IMR-90 (cell line): ENCODE results near the gene NTM. TPM values are rescaled to one million over a fixed set of nuclear protein-coding genes. Genes with fewer than 3 reads are reported as not detected.

ENCODE experiments used
- ATAC-seq: fragments of 200-7000 bp; cut with Tn5 transposase; 2 replicates; pipeline ENCODE4 v1.9.1; 2020; ENCODE audit warnings: low read depth, mild to moderate bottlenecking, moderate library complexity
- BruUV-seq: library from RNA; stranded (reverse); fragments of 400-500 nt; replicated peaks from 2 replicates; lab custom pipeline; 2021; lab: Mats Ljungman, UMichigan
- CTCF ChIA-PET: fragments of 300-600 bp; formaldehyde crosslinking; extraction: SDS; loops from one replicate; lab custom pipeline; 2021; ENCODE audit warnings: antibody characterized with exemption; lab: Yijun Ruan, JAX
- POLR2A ChIA-PET: fragments of 300-600 bp; sonication (Branson Sonifier 250); formaldehyde crosslinking; loops from one replicate; lab custom pipeline; 2022; ENCODE audit warnings: antibody characterized with exemption; ENCODE audit not compliant: unreplicated experiment; lab: Charles Lee
- DNase-seq: peaks from one replicate; pipeline ENCODE4 v3.0.0; 2013
- H2AFZ ChIP-seq: replicated peaks from 2 replicates; pipeline ENCODE3; 2013; ENCODE audit warnings: low read length, mild to moderate bottlenecking; ENCODE audit not compliant: poor library complexity
- H2AK5ac ChIP-seq: 2 replicates; pipeline ENCODE4 v1.6.1; 2013; ENCODE audit warnings: low read depth, low read length, inconsistent platforms
- H2AK9ac ChIP-seq: replicated peaks from 2 replicates; pipeline ENCODE3; 2013; ENCODE audit warnings: mild to moderate bottlenecking, low read depth, low read length, moderate library complexity; ENCODE audit not compliant: poor library complexity
- H2BK120ac ChIP-seq: 2 replicates; pipeline ENCODE4 v1.6.1; 2013; ENCODE audit warnings: low read depth, low read length, inconsistent platforms
- H2BK15ac ChIP-seq: 3 replicates; pipeline ENCODE4 v1.6.1; 2013; ENCODE audit warnings: low read depth, low read length, inconsistent platforms
- H2BK20ac ChIP-seq: 2 replicates; pipeline ENCODE4 v1.6.1; 2013; ENCODE audit warnings: low read depth, mild to moderate bottlenecking, inconsistent platforms, low read length, moderate library complexity
- H2BK5ac ChIP-seq: 2 replicates; pipeline ENCODE4 v1.6.1; 2013; ENCODE audit warnings: mild to moderate bottlenecking, low read depth, low read length, inconsistent platforms; ENCODE audit not compliant: poor library complexity, severe bottlenecking
- H3K14ac ChIP-seq: replicated peaks from 2 replicates; pipeline ENCODE4 v1.6.1; 2013; ENCODE audit warnings: low read depth, low read length, inconsistent platforms
- H3K18ac ChIP-seq: 2 replicates; pipeline ENCODE4 v1.6.1; 2013; ENCODE audit warnings: low read depth, low read length, control low read depth
- H3K23ac ChIP-seq: 2 replicates; pipeline ENCODE4 v1.6.1; 2013; ENCODE audit warnings: low read depth, low read length, inconsistent platforms
- H3K27ac ChIP-seq: 2 replicates; pipeline ENCODE4 v1.5.1; 2013; ENCODE audit warnings: mild to moderate bottlenecking, control low read depth, low read length; ENCODE audit not compliant: insufficient read depth
- H3K27me3 ChIP-seq: 2 replicates; pipeline ENCODE4 v1.6.1; 2013; ENCODE audit warnings: low read length; ENCODE audit not compliant: control insufficient read depth, insufficient read depth
- H3K36me3 ChIP-seq: 2 replicates; pipeline ENCODE4 v1.6.1; 2013; ENCODE audit warnings: low read length, mixed read lengths; ENCODE audit not compliant: control insufficient read depth, insufficient read depth
- H3K4ac ChIP-seq: 2 replicates; pipeline ENCODE4 v1.6.1; 2013; ENCODE audit warnings: low read depth, low read length, inconsistent platforms
- H3K4me1 ChIP-seq: 2 replicates; pipeline ENCODE4 v1.6.1; 2013; ENCODE audit warnings: low read length, mixed read lengths; ENCODE audit not compliant: control insufficient read depth, insufficient read depth
- H3K4me2 ChIP-seq: 2 replicates; pipeline ENCODE4 v1.6.1; 2013; ENCODE audit warnings: low read depth, mild to moderate bottlenecking, control low read depth, low read length, moderate library complexity
- H3K4me3 ChIP-seq: 2 replicates; pipeline ENCODE4 v1.5.1; 2013; ENCODE audit warnings: low read depth, mild to moderate bottlenecking, control low read depth, low read length, moderate library complexity; ENCODE audit not compliant: insufficient read depth
- H3K56ac ChIP-seq: 2 replicates; pipeline ENCODE4 v1.6.1; 2013; ENCODE audit warnings: low read length, inconsistent platforms; ENCODE audit not compliant: insufficient read depth; ENCODE audit errors: extremely low read depth
- H3K79me1 ChIP-seq, 2 experiments: 2 replicates each; pipeline ENCODE4 v1.6.1; 2013; ENCODE audit warnings: low read length in 2 of 2, inconsistent platforms in 1 of 2, low read depth in 1 of 2
- H3K9ac ChIP-seq: 2 replicates; pipeline ENCODE4 v1.6.1; 2013; ENCODE audit warnings: low read depth, low read length, control low read depth
- H3K9me1 ChIP-seq: 2 replicates; pipeline ENCODE4 v1.6.1; 2013; ENCODE audit warnings: low read length, inconsistent platforms; ENCODE audit not compliant: insufficient read depth
- H3K9me3 ChIP-seq: 2 replicates; pipeline ENCODE4 v1.6.1; 2013; ENCODE audit warnings: low read length; ENCODE audit not compliant: control insufficient read depth, insufficient read depth
- H4K20me1 ChIP-seq: 2 replicates; pipeline ENCODE4 v1.6.1; 2013; ENCODE audit warnings: low read length, inconsistent platforms; ENCODE audit not compliant: insufficient read depth
- H4K5ac ChIP-seq: 2 replicates; pipeline ENCODE4 v1.6.1; 2013; ENCODE audit warnings: mild to moderate bottlenecking, low read depth, low read length, control low read depth
- H4K8ac ChIP-seq, 2 experiments: 2 replicates each; pipeline ENCODE4 v1.6.1; 2013; ENCODE audit warnings: low read depth in 2 of 2, low read length in 2 of 2, control low read depth in 1 of 2, inconsistent platforms in 1 of 2
- H4K91ac ChIP-seq: 2 replicates; pipeline ENCODE4 v1.6.1; 2013; ENCODE audit warnings: low read depth, low read length, inconsistent platforms; ENCODE audit not compliant: insufficient read depth
- BHLHE40 ChIP-seq: fragments of 150-350 bp; IDR thresholded peaks from 2 replicates; pipeline ENCODE4 v1.6.1; 2016; ENCODE audit warnings: mild to moderate bottlenecking, low read depth, low read length
- CHD1 ChIP-seq: IDR thresholded peaks from 2 replicates; pipeline ENCODE4 v1.6.1; 2012; ENCODE audit warnings: low read depth, low read length, improper control_type of control experiment
- CTCF ChIP-seq: conservative IDR thresholded peaks from 2 replicates; pipeline ENCODE4 v1.5.1; 2012; ENCODE audit warnings: mild to moderate bottlenecking, low read depth, low read length, improper control_type of control experiment
- WGBS, 2 experiments: methylation state at CpG; one replicate each; pipeline versions ENCODE4 v1.1.5 to v1.1.7; 2013; ENCODE audit warnings: missing lambda C conversion rate in 2 of 2; ENCODE audit not compliant: insufficient read length in 1 of 2; ENCODE audit errors: extremely low coverage in 2 of 2; 5-methylcytosine and 5-hydroxymethylcytosine counted together
- dilution Hi-C: fragments of 300-500 bp; cut with HindIII; formaldehyde crosslinking; loops from one replicate; pipeline ENCODE4 v1.14.3; 2018; ENCODE audit warnings: low sequenced_read_pairs; ENCODE audit not compliant: unreplicated experiment
- in situ Hi-C: fragments of 300-500 bp; cut with MboI; formaldehyde crosslinking; loops from 3 replicates; pipeline ENCODE4 v1.14.3; 2019; ENCODE audit warnings: low sequenced_read_pairs, inconsistent platforms, mixed read lengths
- intact Hi-C: fragments of 100-400 bp; cut with micrococcal nuclease; formaldehyde crosslinking; loops from 2 replicates; pipeline ENCODE4 v1.10.0; 2022
- polyA plus RNA-seq, 3 experiments: library from polyadenylated mRNA; depleted of rRNA; stranded (reverse); fragments of >200 nt; gene quantifications; 2 replicates each; pipeline ENCODE4 v1.2.3, GENCODE V29; 2012; ENCODE audit warnings: low replicate concordance in 1 of 3
- total RNA-seq: library from RNA; depleted of rRNA; stranded (reverse); fragments of >200 nt; gene quantifications from 2 replicates; pipeline ENCODE4 v1.2.3, GENCODE V29; 2012

NTM gene
- total and polyA plus RNA-seq, 2 of the 4 experiments (the other 2 are of a cell fraction) = 19.5 to 25.5 TPM

GRCh38 chr11:131488238-131488637 lies 117.8 kb downstream of the NTM start:
- no peak overlapping the region for H3K4me3 ChIP-seq
- no peak overlapping the region for H3K4me2 ChIP-seq
- H4K5ac ChIP-seq = no peak overlapping the region
- H2AK5ac ChIP-seq = no peak overlapping the region
- dilution Hi-C loops = no loop called here
- ChIA-PET POLR2A (no interaction called here), CTCF (no interaction called here)
- no peaks in the 10 kb centered on the region; the same call in 1 of the 2 replicates for H3K27me3 ChIP-seq
- intact Hi-C loops = no loop called here
- no peaks in the 10 kb centered on the region for H4K20me1 ChIP-seq
- H3K14ac ChIP-seq = no peak overlapping the region
- H2AFZ ChIP-seq = no peak overlapping the region
- no peak overlapping the region for H3K4ac ChIP-seq
- no TSS peak for BruUV-seq
- ATAC-seq (no peak), DNase-seq (no peak)
- no peaks in the 10 kb centered on the region for H3K9me1 ChIP-seq
- no peak overlapping the region for H3K9ac ChIP-seq
- H4K91ac ChIP-seq = no peak overlapping the region
- no peaks in the 10 kb centered on the region for H3K9me3 ChIP-seq
- no peaks in the 10 kb centered on the region for H3K36me3 ChIP-seq
- H3K23ac ChIP-seq = no peak overlapping the region
- H2BK120ac ChIP-seq = no peak overlapping the region
- no peaks in the 10 kb centered on the region for H3K79me1 ChIP-seq
- in situ Hi-C loops = no loop called here
- H2AK9ac ChIP-seq = no peak overlapping the region
- no peak overlapping the region for H3K56ac ChIP-seq
- TF ChIP-seq BHLHE40 = no peak
- no peak for TF ChIP-seq CTCF
- no peak for TF ChIP-seq CHD1
- H3K27ac ChIP-seq = no peak overlapping the region
- H3K18ac ChIP-seq = no peak overlapping the region
- no peak overlapping the region for H2BK15ac ChIP-seq
- no peak overlapping the region for H2BK5ac ChIP-seq
- H2BK20ac ChIP-seq = no peak overlapping the region
- WGBS, 2 experiments = no CpG with 5 or more reads among the region's 4 CpGs
- no peak overlapping the region for H4K8ac ChIP-seq
- no peaks in the 10 kb centered on the region for H3K4me1 ChIP-seq
